ENCODE data around the gene IGF2BP2. TPM values are rescaled to one million over a fixed set of nuclear protein-coding genes. Genes with fewer than 3 reads are reported as not detected.

The IGF2BP2 gene
- total and polyA plus RNA-seq, 3 donors from 2014 or later, result 18.9 to 29.1 (median 19.4) TPM

DNA sequence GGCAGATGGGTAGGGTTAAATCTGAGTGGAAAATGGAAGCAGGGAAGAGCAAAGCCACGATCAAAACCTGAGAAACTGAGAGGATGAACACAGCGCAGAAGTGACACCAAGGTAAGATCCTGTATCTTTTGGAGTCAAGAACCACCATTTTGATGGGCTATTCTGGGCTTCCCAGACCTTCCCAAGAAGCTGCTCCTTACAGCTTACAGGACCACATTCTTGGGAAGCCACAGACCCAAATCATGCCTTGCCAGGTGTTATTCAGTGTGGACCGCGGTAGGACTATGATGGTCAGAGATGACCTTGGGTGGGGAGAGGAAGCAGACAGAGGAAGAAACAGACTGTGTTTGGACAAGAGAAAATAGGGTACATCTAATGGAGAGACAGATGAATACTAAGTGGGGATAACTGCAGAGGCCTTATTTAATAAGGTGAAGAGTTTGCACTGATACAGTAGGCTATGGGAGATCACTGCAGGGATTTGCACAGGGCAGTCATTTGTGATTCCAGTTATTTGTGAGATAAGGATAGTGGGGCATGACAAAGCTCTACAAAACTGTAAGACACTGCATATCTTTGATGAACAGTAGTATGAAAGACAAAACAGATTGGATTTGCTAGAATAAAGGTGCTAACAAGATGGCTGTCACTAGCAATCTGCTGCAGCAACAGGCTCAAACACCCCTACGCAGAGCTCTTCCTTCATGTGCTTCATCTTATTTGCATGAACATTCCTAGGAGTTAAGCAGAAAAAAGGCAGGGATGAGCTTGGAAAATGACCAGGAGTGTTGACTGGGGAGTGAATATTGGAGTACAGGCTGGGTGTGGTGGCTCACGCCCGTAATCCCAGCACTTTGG lies 105.9 kb downstream of the IGF2BP2 start:
- 88 to 90% methylated on average over 7 of the region's 7 CpGs for WGBS, 2 donors
- Histone ChIP-seq H3K36me3 (ENCODE audit: low read depth, missing control alignments) (no peaks in the 10 kb centered on the region), H3K4me3 (no peak overlapping the region), H3K27ac (no peak overlapping the region), H3K27me3 (no peaks in the 10 kb centered on the region), H3K9me3 (no peaks in the 10 kb centered on the region), H3K4me1 (no peaks in the 10 kb centered on the region)
- intact Hi-C loops (cut with DNase I; ENCODE audit: low total_unique reads), result no loop called here
- no peak for TF ChIP-seq POLR2A (IDR thresholded peaks at IDR 0.05)
- TF ChIP-seq, protein P1, sequence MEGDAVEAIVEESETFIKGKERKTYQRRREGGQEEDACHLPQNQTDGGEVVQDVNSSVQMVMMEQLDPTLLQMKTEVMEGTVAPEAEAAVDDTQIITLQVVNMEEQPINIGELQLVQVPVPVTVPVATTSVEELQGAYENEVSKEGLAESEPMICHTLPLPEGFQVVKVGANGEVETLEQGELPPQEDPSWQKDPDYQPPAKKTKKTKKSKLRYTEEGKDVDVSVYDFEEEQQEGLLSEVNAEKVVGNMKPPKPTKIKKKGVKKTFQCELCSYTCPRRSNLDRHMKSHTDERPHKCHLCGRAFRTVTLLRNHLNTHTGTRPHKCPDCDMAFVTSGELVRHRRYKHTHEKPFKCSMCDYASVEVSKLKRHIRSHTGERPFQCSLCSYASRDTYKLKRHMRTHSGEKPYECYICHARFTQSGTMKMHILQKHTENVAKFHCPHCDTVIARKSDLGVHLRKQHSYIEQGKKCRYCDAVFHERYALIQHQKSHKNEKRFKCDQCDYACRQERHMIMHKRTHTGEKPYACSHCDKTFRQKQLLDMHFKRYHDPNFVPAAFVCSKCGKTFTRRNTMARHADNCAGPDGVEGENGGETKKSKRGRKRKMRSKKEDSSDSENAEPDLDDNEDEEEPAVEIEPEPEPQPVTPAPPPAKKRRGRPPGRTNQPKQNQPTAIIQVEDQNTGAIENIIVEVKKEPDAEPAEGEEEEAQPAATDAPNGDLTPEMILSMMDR (IDR thresholded peaks at IDR 0.05), result no peak
- no peak for DNase-seq

DNA sequence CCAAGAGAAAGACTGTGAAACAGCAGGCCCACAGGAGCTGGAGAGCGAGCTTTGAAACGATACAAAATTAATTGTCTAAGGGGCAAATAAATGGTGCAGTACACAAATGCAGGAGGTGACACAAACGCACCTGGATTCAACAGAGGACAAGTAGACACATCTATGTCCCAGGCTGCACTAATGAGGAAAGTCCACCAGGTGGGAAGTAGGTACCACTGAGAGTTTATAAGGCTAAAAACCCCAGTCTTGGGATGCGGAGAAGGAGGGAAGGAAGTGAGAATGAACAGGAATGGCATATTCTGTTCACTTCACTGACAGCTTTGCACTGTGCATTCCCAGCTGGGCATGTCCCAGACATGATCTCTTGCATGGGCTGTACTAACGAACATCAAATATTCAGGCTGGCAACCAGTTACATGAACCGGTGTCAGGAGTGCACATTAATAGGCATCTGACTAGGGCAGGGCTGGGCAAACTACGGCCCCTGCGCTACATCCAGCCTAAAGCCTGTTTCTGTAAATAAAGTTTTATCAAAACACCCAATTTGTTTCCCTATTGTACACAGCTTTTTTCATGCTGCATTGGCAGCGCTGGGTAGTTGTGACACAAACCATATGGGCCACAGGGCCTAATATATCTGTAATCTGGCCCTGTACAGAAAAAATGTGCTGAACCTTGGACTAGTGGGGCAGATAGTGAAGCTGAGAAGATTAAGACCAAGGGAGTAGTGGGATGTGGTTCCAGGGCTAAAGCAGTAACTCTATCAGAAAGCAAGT lies 107.0 kb downstream of the IGF2BP2 start:
- Histone ChIP-seq H3K9me3 (no peaks in the 10 kb centered on the region), H3K36me3 (ENCODE audit: low read depth, missing control alignments) (no peaks in the 10 kb centered on the region), H3K4me3 (no peak overlapping the region), H3K27me3 (no peaks in the 10 kb centered on the region), H3K27ac (no peak overlapping the region), H3K4me1 (no peaks in the 10 kb centered on the region)
- WGBS, 2 donors, result 82 to 83% methylated on average over 9 of the region's 9 CpGs
- intact Hi-C loops (cut with DNase I; ENCODE audit: low total_unique reads), result no loop called here
- DNase-seq, result no peak
- TF ChIP-seq, protein P1 (IDR thresholded peaks at IDR 0.05), result no peak
- TF ChIP-seq POLR2A (IDR thresholded peaks at IDR 0.05), result no peak

DNA sequence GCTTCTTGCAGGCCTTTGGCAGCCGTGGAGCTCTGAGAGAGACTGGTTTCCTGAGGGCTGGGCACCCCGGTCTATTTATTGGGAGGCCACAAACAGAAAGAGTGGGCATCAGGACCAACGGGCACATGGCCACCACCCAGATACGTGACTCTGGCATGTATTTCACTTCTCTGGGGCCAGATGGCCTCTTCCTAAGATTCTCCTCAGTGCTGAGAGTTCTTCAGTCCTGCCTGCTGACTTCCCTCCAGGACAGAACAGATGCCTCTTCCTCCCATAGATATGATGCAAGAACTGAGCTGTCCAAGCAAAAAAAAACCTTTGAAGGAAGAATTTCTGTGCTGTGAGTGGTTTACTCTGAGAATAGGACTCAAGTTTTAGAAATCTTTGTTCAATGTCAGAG lies 107.7 kb downstream of the IGF2BP2 start:
- DNase-seq, result no peak
- no peaks in the 10 kb centered on the region for H3K4me1 ChIP-seq
- WGBS, 2 donors, result 53 to 68% methylated on average over 2 to 4 of the region's 4 CpGs
- TF ChIP-seq, protein P1 (IDR thresholded peaks at IDR 0.05), result no peak
- no peak for TF ChIP-seq POLR2A (IDR thresholded peaks at IDR 0.05)
- H3K36me3 ChIP-seq (ENCODE audit: low read depth, missing control alignments), result no peaks in the 10 kb centered on the region
- intact Hi-C loops (cut with DNase I; ENCODE audit: low total_unique reads), result no loop called here
- no peak overlapping the region for H3K27ac ChIP-seq
- H3K4me3 ChIP-seq, result no peak overlapping the region
- no peaks in the 10 kb centered on the region for H3K27me3 ChIP-seq
- H3K9me3 ChIP-seq, result no peaks in the 10 kb centered on the region

DNA sequence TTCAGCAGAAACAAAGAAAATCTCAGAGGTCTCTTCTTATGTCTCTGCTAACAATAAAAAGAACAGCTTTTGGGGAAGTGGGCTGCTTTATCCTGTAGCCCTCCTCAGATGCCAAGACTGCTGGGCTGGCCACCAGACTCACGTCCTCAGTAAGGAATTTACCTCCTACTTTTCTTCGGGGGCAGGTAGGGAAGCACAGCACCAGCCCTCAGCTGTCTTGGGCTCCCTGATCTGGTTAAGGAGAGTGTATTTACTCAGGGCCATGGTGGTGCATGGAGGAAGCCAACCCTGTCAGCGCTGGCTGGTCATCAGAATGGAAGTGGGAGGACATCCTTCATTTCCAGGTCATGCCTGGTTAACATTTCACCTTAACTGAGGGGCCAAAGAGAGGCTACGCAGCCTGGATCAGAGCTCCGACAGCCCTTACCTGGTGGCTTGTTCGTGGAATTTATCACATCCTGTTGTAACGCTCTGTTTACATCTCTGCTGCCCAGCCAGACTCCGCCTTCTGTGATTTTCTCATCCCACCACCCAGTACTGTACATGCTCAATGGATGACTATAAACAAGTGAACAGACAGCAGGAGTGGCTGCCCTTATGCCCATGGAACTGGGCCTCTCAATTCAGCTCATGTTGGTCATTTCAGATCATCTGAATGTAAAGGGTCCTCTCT lies 108.3 kb downstream of the IGF2BP2 start:
- no peak overlapping the region for H3K27ac ChIP-seq
- no peak for DNase-seq
- H3K9me3 ChIP-seq, result no peaks in the 10 kb centered on the region
- H3K4me3 ChIP-seq, result no peak overlapping the region
- intact Hi-C loops (cut with DNase I; ENCODE audit: low total_unique reads), result no loop called here
- H3K4me1 ChIP-seq, result no peaks in the 10 kb centered on the region
- no peaks in the 10 kb centered on the region for H3K36me3 ChIP-seq (ENCODE audit: low read depth, missing control alignments)
- TF ChIP-seq, protein P1 (IDR thresholded peaks at IDR 0.05), result no peak
- no peak for TF ChIP-seq POLR2A (IDR thresholded peaks at IDR 0.05)
- H3K27me3 ChIP-seq, result no peaks in the 10 kb centered on the region
- WGBS, 2 donors, result 79 to 83% methylated on average over 6 to 8 of the region's 8 CpGs

Measured in testis (tissue), 3 donors.